Nephron progenitor cell (in vitro differentiated cells): ENCODE results near the gene NOL7.

Source experiments
- DNase-seq: peaks from one replicate; pipeline ENCODE4 v3.0.0; 2021
- H3K27ac Mint-ChIP-seq: 2 replicates; pipeline ENCODE4 v1.8.0; 2021; ENCODE audit warnings: mild to moderate bottlenecking, moderate library complexity, mixed read lengths
- H3K27me3 Mint-ChIP-seq: 2 replicates; pipeline ENCODE4 v1.8.0; 2021; ENCODE audit warnings: mild to moderate bottlenecking, low read depth, mixed read lengths; ENCODE audit not compliant: poor library complexity
- H3K36me3 Mint-ChIP-seq: 2 replicates; pipeline ENCODE4 v1.8.0; 2021; ENCODE audit warnings: low read depth, mixed read lengths
- H3K4me1 Mint-ChIP-seq: 2 replicates; pipeline ENCODE4 v1.8.0; 2021; ENCODE audit warnings: mixed read lengths
- H3K4me3 Mint-ChIP-seq: 2 replicates; pipeline ENCODE4 v1.8.0; 2021; ENCODE audit warnings: mild to moderate bottlenecking, moderate library complexity, mixed read lengths
- H3K9me3 Mint-ChIP-seq: 2 replicates; pipeline ENCODE4 v1.8.0; 2021; ENCODE audit warnings: mild to moderate bottlenecking, moderate library complexity, mixed read lengths
- CTCF ChIP-seq: fragments of 200-600 bp; sonication (generic); IDR thresholded peaks from 2 replicates; pipeline ENCODE4 v1.5.0; 2021; ENCODE audit warnings: antibody characterized with exemption

The NOL7 gene

GRCh38 chr6:13576017-13576416 is 39.1 kb upstream of the NOL7 start:
- Mint-ChIP-seq H3K9me3 (peaks cover 24% of the 10 kb centered on the region), H3K27ac (peak overlapping the region; percentile 62)

GRCh38 chr6:13577926-13578325 is 37.2 kb upstream of the NOL7 start:
- H3K9me3 Mint-ChIP-seq, result peaks cover 24% of the 10 kb centered on the region

More at GRCh38 chr6:13576017-13576416, 39.1 kb upstream of the NOL7 start:
- Mint-ChIP-seq H3K36me3 (peaks cover 36% of the 10 kb centered on the region), H3K27me3 (peaks cover 7% of the 10 kb centered on the region), H3K4me1 (peaks cover 35% of the 10 kb centered on the region), H3K4me3 (peak overlapping the region; percentile 75)
- DNase-seq, result no peak
- no peak for TF ChIP-seq CTCF

GRCh38 chr6:13579911-13580310 is 35.2 kb upstream of the NOL7 start:
- H3K4me1 Mint-ChIP-seq, result peaks cover 10% of the 10 kb centered on the region
- H3K27me3 Mint-ChIP-seq, result no peaks in the 10 kb centered on the region
- H3K4me3 Mint-ChIP-seq, result no peak overlapping the region
- no peak for DNase-seq
- TF ChIP-seq CTCF, result no peak
- H3K9me3 Mint-ChIP-seq, result peaks cover 24% of the 10 kb centered on the region
- peaks cover 63% of the 10 kb centered on the region for H3K36me3 Mint-ChIP-seq
- peak overlapping the region; percentile 32 for H3K27ac Mint-ChIP-seq

More at GRCh38 chr6:13577926-13578325, 37.2 kb upstream of the NOL7 start:
- H3K36me3 Mint-ChIP-seq, result peaks cover 48% of the 10 kb centered on the region
- H3K27me3 Mint-ChIP-seq, result no peaks in the 10 kb centered on the region
- no peak overlapping the region for H3K4me3 Mint-ChIP-seq
- no peak overlapping the region for H3K27ac Mint-ChIP-seq
- no peak for DNase-seq
- TF ChIP-seq CTCF, result no peak
- H3K4me1 Mint-ChIP-seq, result peaks cover 25% of the 10 kb centered on the region

GRCh38 chr6:13581700-13582229 is 33.4 kb upstream of the NOL7 start:
- DNase-seq, result no peak
- TF ChIP-seq CTCF, result no peak
- no peak overlapping the region for H3K27ac Mint-ChIP-seq
- H3K36me3 Mint-ChIP-seq, result peaks cover 62% of the 10 kb centered on the region
- no peaks in the 10 kb centered on the region for H3K27me3 Mint-ChIP-seq
- H3K9me3 Mint-ChIP-seq, result peaks cover 15% of the 10 kb centered on the region
- no peaks in the 10 kb centered on the region for H3K4me1 Mint-ChIP-seq
- H3K4me3 Mint-ChIP-seq, result no peak overlapping the region

- peaks cover 5% of the 10 kb centered on the region for H3K4me1 Mint-ChIP-seq
- no peak overlapping the region for H3K27ac Mint-ChIP-seq
- no peak for DNase-seq
- no peaks in the 10 kb centered on the region for H3K27me3 Mint-ChIP-seq
- H3K4me3 Mint-ChIP-seq, result no peak overlapping the region
- peaks cover 39% of the 10 kb centered on the region for H3K36me3 Mint-ChIP-seq
- H3K9me3 Mint-ChIP-seq, result no peaks in the 10 kb centered on the region
- TF ChIP-seq CTCF, result no peak
Observed at GRCh38 chr6:13586603-13587542, 28.3 kb upstream of the NOL7 start.
